Neural cell (in vitro differentiated cells): Measurements from ENCODE around the gene PRAMEF18. TPM values are rescaled to one million over a fixed set of nuclear protein-coding genes. Genes with fewer than 3 reads are reported as not detected.
"Not testable (repeated sequence)": the region's sequence is repeated elsewhere in the genome, so short reads cannot be mapped to it uniquely, and the experiment has no call there.

Source experiments
- H2AFZ ChIP-seq: fragments of 200-600, 300-800 bp; sonication (generic), shearing (Covaris generic); 2 replicates; pipeline ENCODE4 v1.6.0; 2014; ENCODE audit warnings: low read depth, mild to moderate bottlenecking, antibody characterized with exemption, low read length, moderate library complexity
- H3F3A ChIP-seq: fragments of 200-600 bp; shearing (Covaris generic); 2 replicates; pipeline ENCODE4 v1.6.1; 2016; ENCODE audit warnings: mild to moderate bottlenecking, moderate library complexity, mixed read lengths, antibody characterized with exemption, low read length; ENCODE audit not compliant: insufficient read depth, poor library complexity, severe bottlenecking
- H3K27ac ChIP-seq: fragments of 200-600, 300-800 bp; sonication (generic), shearing (Covaris generic); 2 replicates; pipeline ENCODE4 v1.5.1; 2014; ENCODE audit warnings: mild to moderate bottlenecking, low read length, moderate library complexity
- H3K27me3 ChIP-seq: fragments of 300-800, 200-600 bp; sonication (generic), shearing (Covaris generic); 2 replicates; pipeline ENCODE4 v1.6.0; 2014; ENCODE audit warnings: mild to moderate bottlenecking, low read depth, low read length, moderate library complexity; ENCODE audit not compliant: insufficient read depth
- H3K36me3 ChIP-seq: fragments of 300-800, 200-600 bp; sonication (generic), shearing (Covaris generic); 2 replicates; pipeline ENCODE4 v1.5.1; 2014; ENCODE audit warnings: mild to moderate bottlenecking, antibody characterized with exemption, low read length, moderate library complexity; ENCODE audit not compliant: insufficient read depth
- H3K4me2 ChIP-seq: fragments of 300-800, 200-600 bp; sonication (generic), shearing (Covaris generic); 2 replicates; pipeline ENCODE4 v1.6.0; 2014; ENCODE audit warnings: mild to moderate bottlenecking, low read length
- H3K4me3 ChIP-seq: fragments of 300-800, 200-600 bp; sonication (generic), shearing (Covaris generic); 2 replicates; pipeline ENCODE4 v1.5.1; 2014; ENCODE audit warnings: mild to moderate bottlenecking, low read length, moderate library complexity
- H3K79me2 ChIP-seq: fragments of 200-600 bp; shearing (Covaris generic); replicated peaks from 2 replicates; pipeline ENCODE4 v1.6.0; 2014; ENCODE audit warnings: mild to moderate bottlenecking, low read length, moderate library complexity; ENCODE audit not compliant: insufficient read depth
- H3K9ac ChIP-seq: fragments of 300-800, 200-600 bp; sonication (generic), shearing (Covaris generic); 2 replicates; pipeline ENCODE4 v1.6.1; 2016; ENCODE audit warnings: mild to moderate bottlenecking, low read length, mixed read lengths
- H3K9me2 ChIP-seq: fragments of 200-600 bp; shearing (Covaris generic); 2 replicates; pipeline ENCODE4 v1.6.1; 2016; ENCODE audit warnings: mild to moderate bottlenecking, low read length, mixed read lengths; ENCODE audit not compliant: insufficient read depth
- H3K9me3 ChIP-seq: fragments of 200-600, 300-800 bp; sonication (generic), shearing (Covaris generic); 2 replicates; pipeline ENCODE4 v1.6.1; 2016; ENCODE audit warnings: mild to moderate bottlenecking, mixed run types, low read length, moderate library complexity, mixed read lengths
- H4K20me1 ChIP-seq: fragments of 200-600 bp; shearing (Covaris generic); 2 replicates; pipeline ENCODE4 v1.6.1; 2016; ENCODE audit warnings: mild to moderate bottlenecking, mixed run types; ENCODE audit not compliant: insufficient read depth
- polyA plus RNA-seq: library from polyadenylated mRNA; depleted of rRNA; stranded (reverse); fragments of >200 nt; gene quantifications from 2 replicates; pipeline ENCODE4 v1.2.3, GENCODE V29; 2014

The PRAMEF18 gene
- polyA plus RNA-seq, 1 donor from 2014 or later, result not detected

DNA sequence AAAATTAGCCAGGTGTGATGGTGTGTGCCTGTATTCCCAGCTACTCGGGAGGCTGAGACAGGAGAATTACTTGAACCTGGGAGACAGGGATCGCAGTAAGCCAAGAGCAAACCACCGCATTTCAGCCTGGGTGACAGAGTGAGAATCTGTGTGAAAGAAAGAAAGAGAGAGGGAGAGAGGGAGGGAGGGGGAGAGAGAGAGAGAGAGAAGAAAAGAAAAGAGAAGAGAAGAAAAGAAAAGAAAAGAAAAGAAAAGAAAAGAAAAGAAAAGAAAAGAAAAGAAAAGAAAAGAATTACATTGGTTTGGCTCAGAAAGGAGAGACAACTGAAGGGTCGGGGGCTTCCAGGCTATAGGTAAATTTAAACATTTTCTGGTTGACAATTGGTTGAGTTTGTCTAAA, 13.7 kb upstream of the PRAMEF18 start:
- not testable (repeated sequence) for H3K9me3 ChIP-seq, H3K79me2 ChIP-seq, H2AFZ ChIP-seq, H3K4me3 ChIP-seq, H3K9me2 ChIP-seq, H3K9ac ChIP-seq, H3K27ac ChIP-seq, H3F3A ChIP-seq, H4K20me1 ChIP-seq, H3K4me2 ChIP-seq, H3K36me3 ChIP-seq, H3K27me3 ChIP-seq

GRCh38 chr1:13237572-13237971, 11.6 kb upstream of the PRAMEF18 start:
- not testable (repeated sequence) for H3K36me3 ChIP-seq, H3K4me2 ChIP-seq, H3K27ac ChIP-seq, H3K27me3 ChIP-seq, H3F3A ChIP-seq, H2AFZ ChIP-seq, H3K9ac ChIP-seq, H3K9me2 ChIP-seq, H3K4me3 ChIP-seq, H3K9me3 ChIP-seq, H4K20me1 ChIP-seq, H3K79me2 ChIP-seq

- not testable (repeated sequence) for H3K4me2 ChIP-seq, H3K9me3 ChIP-seq, H3K36me3 ChIP-seq, H3K79me2 ChIP-seq, H3K9me2 ChIP-seq, H3K4me3 ChIP-seq, H2AFZ ChIP-seq, H3K27me3 ChIP-seq, H4K20me1 ChIP-seq, H3K9ac ChIP-seq, H3K27ac ChIP-seq, H3F3A ChIP-seq
These were observed 8.1 kb upstream of the PRAMEF18 start for GRCh38 chr1:13234057-13234456.

GRCh38 chr1:13232056-13232455, 6.1 kb upstream of the PRAMEF18 start:
- not testable (repeated sequence) for H3K4me3 ChIP-seq, H3F3A ChIP-seq, H3K9me2 ChIP-seq, H3K27me3 ChIP-seq, H3K9ac ChIP-seq, H3K4me2 ChIP-seq, H3K27ac ChIP-seq, H3K9me3 ChIP-seq, H2AFZ ChIP-seq, H4K20me1 ChIP-seq, H3K36me3 ChIP-seq, H3K79me2 ChIP-seq

GRCh38 chr1:13231061-13231750, 5.3 kb upstream of the PRAMEF18 start:
- H2AFZ ChIP-seq, H3K9me2 ChIP-seq, H3K27me3 ChIP-seq, H3K9ac ChIP-seq, H3K9me3 ChIP-seq, H3K79me2 ChIP-seq, H3F3A ChIP-seq, H3K36me3 ChIP-seq, H3K27ac ChIP-seq, H4K20me1 ChIP-seq, H3K4me2 ChIP-seq, H3K4me3 ChIP-seq: not testable (repeated sequence)

DNA sequence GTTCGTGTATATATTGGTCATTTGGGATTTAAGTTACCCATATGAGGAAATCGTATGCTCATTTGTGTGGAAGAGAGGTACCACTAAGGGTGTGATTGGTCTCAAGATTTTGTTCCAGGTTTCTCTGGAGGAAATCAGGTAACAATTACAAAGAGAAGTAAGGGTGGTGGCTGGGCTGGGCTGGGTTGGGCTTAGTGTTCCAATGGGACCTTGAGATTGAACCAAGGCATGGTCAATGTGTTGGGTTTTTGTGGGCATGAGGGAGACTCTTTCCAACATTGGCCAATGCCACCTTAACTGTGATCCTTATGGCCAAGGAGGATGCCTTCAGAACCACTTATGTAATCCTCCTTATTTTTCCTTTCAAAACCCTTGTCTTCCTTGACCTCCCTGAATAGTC, 4.6 kb upstream of the PRAMEF18 start:
- H3K27ac ChIP-seq, H4K20me1 ChIP-seq, H3K36me3 ChIP-seq, H3K9me3 ChIP-seq, H3K79me2 ChIP-seq, H3K4me2 ChIP-seq, H3K9me2 ChIP-seq, H3K4me3 ChIP-seq, H3K9ac ChIP-seq, H2AFZ ChIP-seq, H3F3A ChIP-seq, H3K27me3 ChIP-seq: not testable (repeated sequence)

DNA sequence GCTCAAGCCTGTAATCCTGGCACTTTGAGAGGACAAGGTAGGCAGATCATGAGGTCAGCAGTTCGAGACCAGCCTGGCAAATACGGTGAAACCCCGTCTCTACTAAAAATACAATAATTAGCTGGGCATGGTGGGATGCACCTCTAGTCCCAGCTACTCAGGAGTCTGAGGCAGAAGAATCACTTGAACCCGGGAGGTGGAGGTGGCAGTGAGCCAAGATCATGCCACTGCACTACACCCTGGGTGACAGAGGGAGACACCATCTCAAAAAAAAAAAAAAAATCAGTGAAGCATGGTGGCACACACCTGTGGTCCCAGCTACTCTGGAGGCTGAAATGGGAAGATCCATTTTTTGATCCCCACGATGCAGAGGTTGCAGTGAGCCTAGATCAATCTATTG, 4.1 kb upstream of the PRAMEF18 start:
- not testable (repeated sequence) for H3K79me2 ChIP-seq, H3K9me3 ChIP-seq, H3K36me3 ChIP-seq, H2AFZ ChIP-seq, H3K27ac ChIP-seq, H3K9me2 ChIP-seq, H3K9ac ChIP-seq, H3F3A ChIP-seq, H3K27me3 ChIP-seq, H3K4me3 ChIP-seq, H3K4me2 ChIP-seq, H4K20me1 ChIP-seq
